Astrocyte of the cerebellum (primary cell): ENCODE measurements around the gene DSCAM.

Source experiments
- DNase-seq: peaks from one replicate; pipeline ENCODE4 v3.0.0-alpha.2; 2011; ENCODE audit warnings: low read depth
- H3K4me3 ChIP-seq: 2 replicates; pipeline ENCODE4 v1.5.1; 2011; ENCODE audit warnings: mild to moderate bottlenecking, low read depth, low read length, moderate library complexity
- in situ Hi-C: cut with HindIII; loops from 2 replicates; pipeline ENCODE4 v1.10.0; 2017; ENCODE audit warnings: low sequenced_read_pairs
- TF ChIP-seq, protein P1 (sequence below): IDR thresholded peaks from 2 replicates; pipeline ENCODE4 v1.5.1; 2012; ENCODE audit warnings: low read length, low read depth, moderate library complexity, mild to moderate bottlenecking; ENCODE audit errors: missing control alignments

Gene DSCAM

DNA sequence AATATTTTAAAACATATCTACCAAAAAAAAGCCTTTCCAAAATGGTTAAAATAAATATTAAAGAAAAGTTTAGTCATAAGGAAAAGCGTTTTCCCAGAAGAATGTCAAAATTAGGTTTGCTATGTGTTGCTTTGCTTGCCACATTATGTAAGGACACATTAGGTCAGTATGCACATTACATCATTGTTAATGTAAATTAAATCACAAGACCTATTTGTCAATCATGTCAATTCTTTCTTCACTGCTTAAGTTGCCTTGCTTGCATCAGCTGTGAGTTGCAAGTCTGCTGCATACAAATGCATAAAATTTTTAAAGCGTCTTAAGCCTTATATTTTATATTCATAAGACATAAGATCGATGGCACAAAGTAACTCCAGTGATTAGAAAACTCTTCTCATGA, 530.9 kb downstream of the DSCAM start:
- no peak for DNase-seq
- in situ Hi-C loops = no loop called here
- no peak overlapping the region for H3K4me3 ChIP-seq
- TF ChIP-seq, protein P1, sequence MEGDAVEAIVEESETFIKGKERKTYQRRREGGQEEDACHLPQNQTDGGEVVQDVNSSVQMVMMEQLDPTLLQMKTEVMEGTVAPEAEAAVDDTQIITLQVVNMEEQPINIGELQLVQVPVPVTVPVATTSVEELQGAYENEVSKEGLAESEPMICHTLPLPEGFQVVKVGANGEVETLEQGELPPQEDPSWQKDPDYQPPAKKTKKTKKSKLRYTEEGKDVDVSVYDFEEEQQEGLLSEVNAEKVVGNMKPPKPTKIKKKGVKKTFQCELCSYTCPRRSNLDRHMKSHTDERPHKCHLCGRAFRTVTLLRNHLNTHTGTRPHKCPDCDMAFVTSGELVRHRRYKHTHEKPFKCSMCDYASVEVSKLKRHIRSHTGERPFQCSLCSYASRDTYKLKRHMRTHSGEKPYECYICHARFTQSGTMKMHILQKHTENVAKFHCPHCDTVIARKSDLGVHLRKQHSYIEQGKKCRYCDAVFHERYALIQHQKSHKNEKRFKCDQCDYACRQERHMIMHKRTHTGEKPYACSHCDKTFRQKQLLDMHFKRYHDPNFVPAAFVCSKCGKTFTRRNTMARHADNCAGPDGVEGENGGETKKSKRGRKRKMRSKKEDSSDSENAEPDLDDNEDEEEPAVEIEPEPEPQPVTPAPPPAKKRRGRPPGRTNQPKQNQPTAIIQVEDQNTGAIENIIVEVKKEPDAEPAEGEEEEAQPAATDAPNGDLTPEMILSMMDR = no peak

DNA sequence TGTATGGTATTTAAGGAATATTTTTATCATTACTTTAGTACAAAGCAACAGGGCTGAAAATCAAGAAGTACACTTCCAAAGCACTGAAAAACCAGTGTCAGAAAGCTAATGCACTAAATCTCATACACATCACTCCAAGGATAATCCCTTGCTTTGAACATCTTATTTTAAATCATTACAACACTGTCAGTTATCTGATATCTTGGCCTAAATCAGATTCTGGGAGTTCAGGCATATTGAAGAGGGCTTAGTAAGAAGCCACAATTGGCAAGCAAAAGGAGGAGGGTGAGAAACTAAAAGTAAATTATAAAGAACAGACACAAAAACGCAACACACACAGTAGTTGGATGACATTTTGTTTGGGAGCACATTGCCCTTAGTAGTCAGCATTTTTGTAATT, 531.3 kb downstream of the DSCAM start:
- DNase-seq = no peak
- no peak overlapping the region for H3K4me3 ChIP-seq
- in situ Hi-C loops = no loop called here
- TF ChIP-seq, protein P1 = no peak

DNA sequence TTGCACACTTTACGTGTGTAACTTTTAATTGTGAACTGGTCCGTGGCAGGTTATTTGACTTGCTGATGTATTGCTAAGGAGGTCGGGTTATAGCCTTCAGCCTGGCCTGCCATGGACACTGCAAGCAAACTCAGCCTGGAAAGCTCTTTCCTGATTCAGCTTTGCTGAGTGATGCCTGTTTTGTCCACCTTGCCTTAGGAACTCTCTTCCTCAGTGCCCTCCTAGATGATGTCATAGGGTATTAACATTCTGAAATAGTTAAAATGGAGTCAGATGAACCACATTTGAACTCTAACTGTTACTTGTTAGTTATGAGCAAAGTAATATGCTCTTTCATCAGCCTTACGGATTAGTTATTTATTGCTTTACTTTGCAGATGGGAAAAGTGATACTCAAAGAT, 533.7 kb downstream of the DSCAM start:
- no peak for DNase-seq
- in situ Hi-C loops = no loop called here
- H3K4me3 ChIP-seq = no peak overlapping the region
- TF ChIP-seq, protein P1 = no peak

DNA sequence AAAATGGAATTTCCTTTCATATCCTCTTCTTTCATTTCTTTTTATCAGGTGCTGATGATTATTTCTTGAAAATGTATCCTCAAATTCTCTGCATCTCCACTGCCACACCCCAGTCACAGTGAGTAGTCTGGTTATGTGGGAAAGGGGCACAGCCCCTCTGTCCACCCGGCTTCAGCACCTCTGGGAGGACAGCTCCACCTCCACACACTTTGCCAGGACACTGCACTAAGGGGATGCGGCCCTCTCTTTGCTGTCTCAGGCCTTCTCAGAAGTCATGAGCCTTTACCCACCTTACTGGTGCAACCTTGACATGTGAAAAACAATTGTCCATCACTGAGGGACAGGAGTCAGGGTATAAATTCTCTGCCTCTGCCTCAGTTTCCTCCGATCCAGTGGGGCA, 546.7 kb downstream of the DSCAM start:
- TF ChIP-seq, protein P1 = no peak
- in situ Hi-C loops = no loop called here
- DNase-seq = no peak
- no peak overlapping the region for H3K4me3 ChIP-seq

DNA sequence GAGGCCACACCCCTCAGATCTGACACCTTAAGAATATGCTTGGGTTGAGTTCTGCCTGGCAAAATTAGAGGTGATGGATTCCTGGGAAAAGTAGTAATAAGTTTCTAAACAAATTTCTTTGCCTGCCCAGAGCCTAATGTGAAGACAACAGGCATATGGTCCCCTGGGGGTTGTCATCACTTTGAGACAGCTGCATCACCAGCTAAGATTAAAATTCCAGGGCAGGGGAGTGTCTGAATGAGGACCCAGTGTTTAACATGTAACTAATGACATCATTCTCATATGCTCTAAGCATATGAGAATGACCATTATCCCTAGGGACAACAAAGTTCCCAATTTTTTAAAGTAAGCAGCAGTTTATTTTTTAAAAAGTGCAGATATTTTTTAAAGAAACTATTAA, 547.5 kb downstream of the DSCAM start:
- in situ Hi-C loops = no loop called here
- TF ChIP-seq, protein P1 = no peak
- H3K4me3 ChIP-seq = no peak overlapping the region
- DNase-seq = no peak

DNA sequence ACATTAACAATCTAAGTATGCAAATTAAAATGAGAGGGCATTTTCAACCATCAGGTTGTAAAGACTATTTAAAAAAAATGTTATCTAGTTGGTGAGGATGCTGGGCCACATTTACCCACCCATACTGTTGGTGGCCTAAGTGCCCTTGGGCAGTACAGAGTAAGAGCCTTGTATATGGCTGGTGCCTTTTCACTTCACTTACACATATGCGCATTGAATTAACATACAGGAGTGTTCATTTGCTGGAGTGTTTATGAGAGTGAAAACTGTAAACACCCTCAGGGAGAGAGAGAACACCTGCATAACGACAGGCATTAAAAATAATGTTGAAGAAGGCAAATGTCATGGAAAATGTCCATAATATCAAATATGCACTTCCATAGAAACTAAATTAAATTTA, 552.6 kb downstream of the DSCAM start:
- H3K4me3 ChIP-seq = no peak overlapping the region
- in situ Hi-C loops = no loop called here
- no peak for DNase-seq
- TF ChIP-seq, protein P1 = no peak

DNA sequence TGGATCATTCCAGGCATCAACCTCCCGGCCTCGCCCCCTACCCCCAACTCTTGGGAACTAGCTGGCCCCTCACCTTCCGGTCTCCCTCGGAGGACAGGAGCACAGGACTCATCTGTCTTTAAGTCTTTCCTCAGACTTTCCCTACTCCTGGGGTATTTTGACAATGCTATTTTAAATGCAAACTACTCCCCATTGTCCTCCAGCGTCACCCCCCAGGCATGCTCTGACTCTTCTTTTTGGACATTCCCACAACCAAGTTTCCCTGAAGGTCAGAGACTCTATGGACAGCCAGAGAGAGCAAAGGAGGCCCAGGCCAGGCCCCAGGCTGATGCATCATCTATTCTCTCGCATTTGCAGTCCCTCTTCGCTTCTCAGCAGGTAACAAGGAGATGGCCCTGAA, 555.4 kb downstream of the DSCAM start:
- no peak overlapping the region for H3K4me3 ChIP-seq
- TF ChIP-seq, protein P1 = no peak
- in situ Hi-C loops = no loop called here
- DNase-seq = no peak
